ENCODE results near the gene ACVR1.
"Not testable (repeated sequence)": the region's sequence is repeated elsewhere in the genome, so short reads cannot be mapped to it uniquely, and the experiment has no call there.

The ACVR1 gene

DNA sequence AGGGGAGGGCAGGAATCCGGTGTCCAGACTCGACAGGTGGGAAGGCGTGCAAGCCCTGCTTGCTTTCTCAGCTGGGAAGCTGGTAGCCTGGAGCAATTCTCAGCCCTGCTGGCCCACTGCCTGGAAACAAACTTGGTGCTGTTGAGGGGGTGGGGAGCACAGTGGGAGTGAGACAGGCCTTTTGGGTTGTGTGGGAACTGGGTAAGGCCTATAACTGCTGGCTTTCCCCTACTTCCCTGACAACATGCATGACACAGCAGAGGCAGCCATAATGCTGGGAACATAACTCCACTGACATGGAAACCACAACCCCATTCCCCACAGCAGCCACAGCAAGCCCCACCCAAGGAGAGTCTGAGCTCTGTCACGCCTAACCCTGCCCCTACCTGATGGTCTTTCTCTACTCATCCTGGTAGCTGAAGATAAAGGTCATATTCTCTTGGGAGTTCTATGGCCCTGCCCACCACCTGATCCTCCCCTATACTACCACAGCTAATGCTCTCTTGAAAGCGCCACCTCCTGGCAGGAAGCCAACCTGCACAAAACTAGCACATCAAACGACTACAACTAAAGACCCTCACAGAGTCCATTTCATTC is 124.6 kb downstream of the ACVR1 start:
- DNase-seq (ENCODE audit: low read depth): no peak

DNA sequence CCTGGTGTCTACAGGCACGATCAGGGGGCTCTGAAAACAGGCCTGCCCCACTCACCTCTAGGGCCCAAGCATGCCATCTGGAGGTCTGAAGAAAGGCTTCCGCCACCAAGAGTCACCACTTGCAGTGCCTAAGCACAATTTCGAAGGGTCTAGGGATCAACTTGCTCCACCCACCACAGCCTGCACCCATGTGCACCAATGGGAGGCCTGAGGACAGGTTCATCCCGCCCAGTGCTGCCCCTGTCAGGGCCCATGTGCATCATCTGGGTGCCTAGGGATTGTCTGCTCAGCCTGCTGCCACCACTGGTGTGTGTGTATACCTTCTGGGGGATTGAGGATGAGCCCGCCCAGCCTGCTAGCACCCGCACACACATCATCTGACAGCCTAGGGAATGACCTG is 126.4 kb downstream of the ACVR1 start:
- no peak for DNase-seq (ENCODE audit: low read depth)

DNA sequence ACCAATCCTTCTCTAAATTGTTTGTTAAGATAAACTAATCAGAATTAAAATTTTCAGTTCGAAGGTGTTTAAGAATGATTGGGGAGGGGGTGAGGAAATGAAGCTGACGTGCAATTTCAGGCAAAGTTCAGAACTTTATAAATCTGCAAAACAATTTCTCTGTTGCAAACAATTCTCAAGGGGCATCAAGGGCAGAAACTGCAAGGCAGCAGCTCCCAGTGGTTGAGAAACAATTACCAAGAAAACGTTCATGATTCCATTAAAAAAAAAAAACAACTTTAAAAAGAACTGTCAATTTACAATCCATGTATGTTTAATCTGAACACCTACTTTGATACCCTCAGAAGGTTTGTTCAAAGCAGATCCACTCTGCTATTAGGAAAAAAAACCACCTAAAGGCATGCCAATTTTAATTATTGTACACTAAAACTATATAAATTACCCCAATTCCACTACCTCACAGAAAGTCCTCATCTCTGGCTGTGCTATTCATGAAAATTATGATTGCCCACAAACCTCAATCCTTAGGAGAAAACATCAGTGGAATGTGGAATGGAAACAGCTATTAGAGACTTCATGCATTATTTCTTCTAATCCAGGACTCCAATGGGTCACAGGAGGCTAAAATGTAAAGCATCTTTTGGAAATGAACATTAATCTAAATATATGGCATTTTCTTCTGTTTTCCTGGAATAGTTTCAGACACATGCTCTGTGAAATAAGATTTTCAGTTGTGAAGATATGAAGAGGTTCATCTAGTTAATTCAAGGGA is 127.6 kb downstream of the ACVR1 start:
- no peak for DNase-seq (ENCODE audit: low read depth)

DNA sequence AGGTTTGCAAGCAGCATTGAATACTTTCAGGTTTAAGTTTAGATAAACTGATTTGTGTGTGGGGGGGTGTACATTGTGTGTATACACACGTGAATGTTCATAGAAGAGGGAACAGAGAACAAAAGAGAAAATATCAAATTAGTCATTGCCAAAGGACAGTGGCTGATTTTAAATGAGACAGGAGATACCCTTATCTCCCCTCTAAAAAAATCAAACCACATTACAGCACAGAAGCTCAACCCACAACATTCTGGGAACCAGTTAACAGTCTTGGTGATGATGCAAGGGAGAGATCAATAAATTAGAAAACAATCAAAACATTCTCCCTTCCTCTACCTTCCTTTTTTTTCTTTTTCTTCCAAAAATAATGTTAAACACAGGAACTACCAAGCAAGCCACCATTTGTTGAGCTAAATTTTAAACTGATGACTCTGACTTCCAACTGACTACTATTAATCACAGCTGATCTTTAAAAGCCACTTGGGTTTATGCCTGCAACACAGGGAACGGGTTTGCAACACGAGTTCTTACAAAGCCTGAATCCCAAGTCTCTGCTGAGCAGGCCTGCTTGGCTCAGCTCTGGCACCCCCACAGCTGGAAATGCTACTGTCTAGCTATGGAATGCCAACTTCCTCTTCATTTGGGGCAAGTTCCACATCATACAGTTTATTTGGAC is 128.3 kb downstream of the ACVR1 start:
- DNase-seq (ENCODE audit: low read depth): peak; percentile 65

DNA sequence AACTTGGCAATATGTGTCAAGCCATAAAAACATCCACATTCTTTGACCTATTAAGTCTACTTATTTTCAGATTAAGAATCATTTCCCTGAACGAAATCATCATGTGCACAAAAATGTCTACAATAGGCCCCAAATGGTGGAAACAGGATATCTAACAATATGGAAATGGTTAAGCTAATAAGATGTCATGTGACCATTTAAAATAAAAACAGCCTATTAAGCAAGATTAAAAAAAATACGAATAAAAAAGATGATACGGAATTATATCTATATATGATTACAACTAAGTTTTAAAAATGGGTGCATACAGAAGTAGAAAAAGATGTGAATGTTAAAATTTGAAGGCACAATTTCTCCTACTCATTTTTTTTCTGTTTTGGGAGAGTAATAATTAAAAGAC is 128.8 kb downstream of the ACVR1 start:
- DNase-seq (ENCODE audit: low read depth): no peak

DNA sequence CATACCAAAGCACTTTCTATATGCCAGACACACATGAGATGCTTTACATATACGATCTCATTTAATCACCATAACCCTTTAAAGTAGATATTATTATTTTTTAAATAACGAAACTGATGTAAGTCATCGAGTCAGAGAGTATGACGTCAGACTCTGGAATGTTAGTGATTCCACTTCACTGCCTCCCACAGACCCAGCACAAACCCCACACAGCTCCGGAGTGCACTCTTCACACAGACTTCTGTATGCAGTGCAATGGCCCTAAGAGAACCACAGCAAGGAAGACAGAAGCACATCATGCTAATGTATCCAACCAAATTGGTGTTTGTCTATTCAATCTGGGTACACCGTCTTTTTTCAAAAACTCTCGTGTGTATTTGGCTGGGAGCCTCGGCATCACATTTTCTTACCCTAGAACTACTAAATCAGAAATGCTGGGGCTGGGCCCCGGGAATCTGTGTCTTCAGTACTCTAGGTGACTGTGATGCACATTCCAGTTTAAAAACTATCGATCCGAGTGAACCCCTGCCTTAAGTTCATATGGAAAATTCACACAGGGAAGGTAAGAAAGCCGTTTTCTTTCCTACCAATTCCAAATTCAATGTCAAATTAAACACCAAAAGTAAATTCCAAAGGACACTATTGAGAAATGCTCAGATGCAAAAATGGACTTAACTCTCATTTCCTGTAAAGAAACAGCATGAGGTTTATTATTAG is 129.7 kb downstream of the ACVR1 start:
- no peak for DNase-seq (ENCODE audit: low read depth)

DNA sequence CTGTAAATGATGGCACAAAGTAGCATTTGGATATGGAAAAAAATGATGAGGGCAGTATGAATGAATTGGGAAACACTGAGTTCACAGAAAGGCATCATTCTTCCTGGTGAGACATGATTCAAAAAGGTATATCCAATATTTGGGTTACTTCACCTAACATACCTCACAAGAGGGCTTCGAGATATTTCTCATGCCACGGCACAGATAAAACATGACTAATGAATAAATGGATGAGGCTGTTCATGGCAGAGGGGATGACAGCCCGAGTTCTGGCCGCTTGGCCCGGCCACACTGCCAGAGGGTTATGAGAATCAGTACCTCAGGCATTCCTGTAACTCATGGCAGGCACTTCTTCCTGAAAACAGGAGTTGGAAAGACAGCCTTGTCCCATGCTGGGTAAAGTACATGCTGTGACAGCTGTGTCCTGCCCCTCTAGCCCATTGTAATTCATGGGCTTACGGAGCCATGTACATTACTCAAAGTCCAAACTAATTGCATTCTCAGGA is 131.5 kb downstream of the ACVR1 start:
- no peak for DNase-seq (ENCODE audit: low read depth)

DNA sequence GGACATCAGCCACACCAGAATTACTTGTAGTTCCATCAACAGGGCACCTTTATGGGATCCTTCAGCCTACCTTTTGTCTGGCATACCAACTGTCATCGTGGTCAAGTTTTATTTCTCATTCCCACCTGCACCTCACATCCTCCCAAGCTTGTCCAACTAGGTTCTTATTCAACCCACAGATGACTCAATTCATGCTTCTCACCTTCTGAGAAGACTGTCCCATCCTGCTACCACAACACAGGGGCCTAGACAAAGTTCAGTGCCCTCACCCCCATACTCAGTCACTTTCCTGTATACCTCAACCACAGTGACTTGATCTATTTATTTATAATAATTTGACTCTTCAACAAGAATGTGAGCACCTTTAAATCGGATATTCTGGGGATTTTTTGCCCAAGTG is 133.1 kb downstream of the ACVR1 start:
- no peak for DNase-seq (ENCODE audit: low read depth)

DNA sequence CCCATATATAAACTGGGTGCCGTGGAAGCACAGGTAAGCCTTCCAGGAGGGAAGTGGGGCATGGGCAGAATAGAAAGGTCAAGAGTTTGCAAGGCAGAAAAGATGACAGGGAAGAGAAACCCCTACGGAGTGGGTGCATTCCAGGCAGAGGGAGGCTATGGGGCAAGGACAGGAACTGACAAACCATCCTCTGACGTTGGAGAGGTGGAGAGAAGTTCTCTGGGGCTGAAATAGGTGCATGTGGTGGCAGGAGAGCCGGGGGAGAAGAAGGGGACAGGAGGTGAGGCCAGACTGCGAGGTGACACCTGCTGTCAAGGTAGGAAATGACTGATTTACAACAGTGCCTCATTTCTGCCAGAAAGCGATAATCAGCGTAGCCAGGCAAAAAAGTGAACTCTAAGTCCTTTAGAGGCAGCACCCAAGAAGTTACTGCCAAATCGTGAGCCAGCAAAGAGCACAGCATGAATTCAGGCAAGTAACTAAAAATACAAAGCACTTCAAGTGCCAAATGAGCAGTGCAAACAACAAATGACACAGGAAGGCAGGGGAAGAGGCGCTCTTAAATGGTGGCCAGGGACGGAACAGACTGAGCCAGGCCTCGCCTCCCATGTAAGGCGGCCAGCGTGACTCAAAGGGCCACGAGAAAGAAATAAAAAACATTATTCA is 134.2 kb downstream of the ACVR1 start:
- DNase-seq (ENCODE audit: low read depth): no peak

DNA sequence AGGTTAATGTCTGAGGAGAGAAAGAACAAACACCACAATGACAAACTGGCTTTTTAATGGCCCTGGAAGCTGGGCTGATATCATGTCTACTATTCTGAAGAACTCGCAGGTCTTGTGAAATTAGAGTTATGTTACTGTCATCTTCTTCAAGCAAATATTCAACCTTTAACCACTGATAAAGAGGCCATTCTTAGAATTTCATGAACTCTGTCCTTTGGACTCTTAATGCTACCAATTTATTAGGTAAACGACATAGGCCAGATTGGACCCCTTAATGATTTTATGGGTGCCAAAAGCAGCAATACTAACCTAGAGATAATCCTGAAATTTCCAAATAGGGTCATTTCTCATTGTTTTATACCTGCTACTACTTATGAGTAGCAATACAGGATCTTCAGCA is 138.5 kb downstream of the ACVR1 start:
- DNase-seq (ENCODE audit: low read depth): no peak

DNA sequence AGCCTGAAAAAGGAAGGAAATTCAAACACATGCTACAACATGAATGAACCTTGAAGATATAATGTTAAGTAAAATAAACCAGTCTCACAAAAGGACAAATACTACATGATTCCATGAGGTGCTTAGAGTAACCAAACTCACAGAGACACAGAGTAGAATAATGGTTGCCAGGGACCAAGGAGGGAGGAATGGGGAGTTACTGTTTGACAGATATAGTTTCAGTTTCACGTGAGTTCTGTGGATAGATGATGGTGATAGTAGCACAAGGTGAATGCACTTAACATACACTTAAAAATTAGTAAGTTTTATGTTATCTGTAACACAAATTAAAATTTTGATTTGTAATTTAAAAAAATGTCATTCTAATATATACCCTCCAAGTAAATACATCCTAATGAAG is 140.6 kb downstream of the ACVR1 start:
- DNase-seq (ENCODE audit: low read depth): no peak

DNA sequence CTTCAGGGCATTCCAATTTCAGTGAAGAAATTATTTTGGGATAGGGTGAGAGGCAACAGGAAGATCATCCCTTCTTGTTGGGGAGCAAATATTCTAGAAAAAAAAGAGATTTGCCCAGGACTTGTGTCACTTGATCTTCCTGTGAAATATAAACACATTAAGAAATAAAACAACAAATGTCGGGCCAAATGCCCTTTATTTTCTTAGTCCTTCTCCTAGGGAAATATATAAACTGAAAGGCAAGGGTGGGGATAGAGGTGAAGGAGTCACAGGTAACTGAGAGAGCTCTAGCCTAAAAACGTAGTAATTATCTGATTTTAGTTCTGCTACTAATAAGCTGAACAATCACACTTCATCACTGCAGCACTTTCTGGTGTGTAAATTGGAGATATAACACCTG is 142.9 kb downstream of the ACVR1 start:
- DNase-seq (ENCODE audit: low read depth): no peak

DNA sequence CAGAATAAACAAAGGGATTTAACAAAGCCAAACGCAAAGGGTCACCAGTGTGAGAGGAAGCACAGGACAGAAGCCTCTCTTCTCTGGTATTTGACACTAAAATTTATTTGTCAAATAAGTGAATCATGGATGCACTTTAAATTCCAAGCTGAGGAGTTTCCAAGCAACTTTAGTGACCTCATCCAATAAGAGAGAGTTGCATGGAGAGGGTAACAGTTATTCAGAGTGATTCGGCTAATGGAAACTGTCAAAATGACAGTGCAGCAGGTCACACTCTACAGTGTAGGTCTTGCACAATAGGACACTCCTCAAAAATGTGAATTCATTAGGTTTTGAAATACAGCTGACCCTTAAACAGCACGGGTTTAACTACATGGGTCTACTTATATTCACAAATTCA is 143.5 kb downstream of the ACVR1 start:
- DNase-seq (ENCODE audit: low read depth): no peak

DNA sequence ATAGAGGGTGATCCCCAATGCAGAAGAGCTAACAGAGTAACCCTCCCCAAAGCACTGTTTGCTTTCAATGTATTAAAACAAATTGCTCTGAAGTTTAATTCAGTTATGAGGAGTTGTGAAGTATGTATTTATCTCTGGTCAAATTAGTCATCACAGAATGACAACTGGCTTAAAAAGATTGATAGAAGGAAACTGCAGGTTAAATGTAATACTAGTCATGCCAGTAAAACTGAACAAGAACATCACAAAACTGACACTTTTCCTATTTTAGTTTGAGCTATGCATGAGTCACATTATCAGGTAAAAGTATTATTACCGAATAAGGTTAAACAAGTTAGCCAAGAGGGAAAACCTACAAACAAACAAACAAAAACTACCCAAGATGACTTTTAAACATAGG is 148.4 kb downstream of the ACVR1 start:
- DNase-seq (ENCODE audit: low read depth): no peak

DNA sequence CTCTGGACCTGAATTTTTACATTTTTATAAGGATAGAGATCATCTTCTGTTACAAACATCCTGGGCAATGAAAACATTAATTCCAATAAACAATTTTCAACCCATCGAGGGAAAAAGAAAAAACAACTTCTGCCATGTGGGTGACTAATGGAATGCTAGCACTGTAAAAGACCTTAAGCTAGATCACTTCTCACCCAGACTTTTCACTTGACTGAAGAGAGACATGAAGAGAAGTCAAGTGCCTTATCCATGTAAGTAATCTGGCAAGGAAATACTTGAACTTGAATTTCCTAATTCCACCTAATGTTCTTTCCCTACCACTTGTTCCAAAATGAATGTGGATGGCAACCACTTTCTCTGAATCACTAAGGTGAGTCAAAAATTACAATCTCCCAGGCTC is 149.2 kb downstream of the ACVR1 start:
- DNase-seq (ENCODE audit: low read depth): no peak

DNA sequence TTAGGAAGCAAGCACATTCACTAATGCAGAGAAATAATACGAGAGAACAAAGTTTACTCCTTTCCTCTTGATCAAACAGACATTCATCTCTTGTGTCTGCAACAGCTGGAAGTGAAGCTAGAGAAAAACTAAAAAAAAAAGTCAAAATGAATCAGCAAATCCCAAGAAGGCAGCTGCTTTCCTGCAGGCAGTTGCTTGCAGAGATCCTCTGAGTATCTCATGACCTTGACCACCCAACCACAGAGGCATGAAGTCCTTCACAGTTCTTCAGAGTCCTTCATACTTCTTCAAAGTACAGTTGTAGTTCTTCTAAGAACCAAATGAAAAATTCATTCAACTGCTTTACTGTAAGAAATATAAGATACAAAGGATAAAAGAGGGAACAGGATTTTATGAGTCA is 150.3 kb downstream of the ACVR1 start:
- no peak for DNase-seq (ENCODE audit: low read depth)

DNA sequence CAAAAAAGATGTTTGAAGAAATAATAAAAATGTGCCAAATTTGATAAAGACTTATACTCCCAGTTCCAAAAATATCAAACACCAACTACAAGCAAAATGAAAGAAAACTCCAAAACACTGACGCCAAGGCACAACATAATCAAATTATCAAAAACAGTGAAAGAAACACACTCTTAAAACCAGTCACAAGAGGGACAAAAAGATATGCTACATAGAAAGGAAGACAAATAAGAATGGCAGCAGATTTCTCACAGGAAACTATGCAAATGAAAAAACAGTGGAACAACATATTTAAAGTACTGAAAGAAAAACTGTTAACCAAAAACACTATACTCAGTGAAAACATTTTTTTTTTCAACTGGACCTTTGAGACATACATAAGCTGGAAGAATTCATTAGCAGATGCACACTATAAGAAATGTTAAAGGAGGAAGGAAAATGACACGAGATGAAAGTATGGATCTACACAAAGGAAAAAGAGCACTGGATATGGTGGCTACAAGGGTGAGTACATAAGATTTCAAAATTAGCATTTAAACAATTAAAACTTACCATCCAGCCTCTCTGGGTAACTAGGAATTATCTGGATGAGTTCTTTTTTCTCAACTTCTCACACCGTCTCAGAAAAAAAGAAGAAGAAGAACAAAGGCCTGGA is 153.4 kb downstream of the ACVR1 start:
- no peak for DNase-seq (ENCODE audit: low read depth)

DNA sequence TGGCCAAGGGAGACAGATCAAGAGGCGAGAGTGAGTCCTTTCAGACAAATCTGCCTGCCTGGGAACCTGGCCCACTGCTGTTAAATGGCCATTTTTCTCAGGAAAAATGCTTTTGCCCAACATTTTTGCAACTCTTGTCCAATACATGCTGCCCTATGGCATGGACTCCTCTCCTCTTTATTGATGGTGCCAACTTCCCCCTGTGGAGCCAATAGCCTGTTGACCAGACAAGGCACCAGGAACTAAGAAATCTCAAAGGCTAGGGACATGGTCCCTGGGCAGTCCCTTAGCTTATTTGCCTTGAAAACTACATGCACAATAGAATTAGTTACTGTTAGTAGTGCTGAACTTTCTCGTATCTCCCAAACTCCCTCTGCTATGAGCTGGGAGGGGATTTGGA is 155.6 kb downstream of the ACVR1 start:
- DNase-seq (ENCODE audit: low read depth): no peak

DNA sequence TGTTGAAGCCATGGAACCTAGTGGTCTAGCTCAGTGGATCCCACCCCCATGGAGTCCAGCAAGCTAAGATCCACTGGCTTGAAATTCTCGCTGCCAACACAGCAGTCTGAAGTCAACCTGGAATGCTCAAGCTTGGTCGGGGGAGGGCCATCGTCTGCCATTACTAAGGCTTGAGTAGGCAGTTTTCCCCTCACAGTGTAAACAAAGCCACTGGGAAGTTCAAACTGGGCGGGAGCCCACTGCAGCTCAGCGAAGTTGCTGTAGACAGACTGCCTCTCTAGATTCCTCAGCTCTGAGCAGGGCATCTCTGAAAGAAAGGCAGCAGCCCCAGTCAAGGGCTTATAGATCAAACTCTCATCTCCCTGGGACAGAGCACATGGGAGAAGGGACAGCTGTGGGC is 171.5 kb downstream of the ACVR1 start:
- DNase-seq (ENCODE audit: low read depth): not testable (repeated sequence)

DNA sequence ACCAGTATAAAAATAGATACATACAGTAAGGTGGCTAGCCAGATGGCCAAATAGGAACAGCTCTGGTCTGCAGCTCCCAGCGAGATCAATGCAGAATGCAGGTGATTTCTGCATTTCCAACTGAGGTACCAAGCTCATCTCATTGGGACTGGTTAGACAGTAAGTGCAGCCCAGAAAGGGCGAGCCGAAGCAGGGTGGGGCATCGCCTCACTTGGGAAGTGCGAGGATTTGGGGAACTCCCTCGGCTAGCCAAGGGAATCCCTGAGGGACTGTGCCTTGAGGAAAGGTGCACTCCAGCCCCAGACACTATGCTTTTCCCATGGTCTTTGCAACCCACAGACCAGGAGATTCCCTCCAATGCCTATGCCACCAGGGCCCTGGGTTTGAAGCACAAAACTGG is 172.0 kb downstream of the ACVR1 start:
- DNase-seq (ENCODE audit: low read depth): not testable (repeated sequence)

DNA sequence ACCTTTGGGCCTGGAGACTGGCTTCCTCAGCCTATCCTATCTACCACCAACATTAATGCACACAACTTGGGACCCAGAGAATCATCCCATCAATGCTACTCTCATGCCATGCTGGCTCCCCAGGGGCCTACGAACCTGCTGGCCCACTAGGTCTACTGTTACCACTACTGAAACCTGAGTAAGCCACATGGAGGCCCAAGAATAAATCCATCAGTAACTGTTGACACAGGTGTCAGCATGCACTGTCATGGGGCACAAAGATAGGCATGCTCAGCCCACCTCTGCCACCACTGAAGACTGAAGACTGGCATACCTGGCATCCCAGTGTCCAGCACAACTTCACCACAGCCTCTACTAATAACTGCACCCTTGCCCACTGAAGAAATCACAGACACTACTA is 176.3 kb downstream of the ACVR1 start:
- no peak for DNase-seq (ENCODE audit: low read depth)

DNA sequence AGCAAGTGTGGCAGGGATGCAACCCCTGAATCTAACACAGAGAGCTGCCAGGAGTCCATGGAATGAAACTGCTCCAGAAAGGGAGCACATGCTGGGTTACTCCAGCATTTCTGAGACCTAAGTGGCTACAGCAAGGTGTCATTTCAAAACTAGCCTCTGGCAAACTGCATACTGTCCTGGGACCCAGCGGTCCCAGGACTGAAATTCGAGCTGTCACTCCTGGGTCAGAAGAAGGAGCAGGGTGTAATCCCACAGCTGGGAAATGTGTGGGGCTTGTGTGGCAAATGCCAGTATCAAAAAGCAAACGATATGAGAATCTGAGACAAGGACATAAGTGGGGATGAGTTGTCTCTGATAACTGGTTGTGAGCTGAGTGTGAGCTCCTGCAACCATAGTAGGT is 177.1 kb downstream of the ACVR1 start:
- DNase-seq (ENCODE audit: low read depth): no peak
